GM21423 (cell line): ENCODE measurements around the gene PATL1.
A peak's percentile ranks its signal among the peaks of the same experiment; 100 is the strongest.
"Not testable (repeated sequence)": the region's sequence is repeated elsewhere in the genome, so short reads cannot be mapped to it uniquely, and the experiment has no call there.

Experiments
- ATAC-seq: cut with Tn5 transposase; IDR thresholded peaks from one replicate; pipeline ENCODE4 v1.9.1; 2021; ENCODE audit warnings: mild to moderate bottlenecking, moderate library complexity; ENCODE audit not compliant: unreplicated experiment

Gene PATL1

DNA sequence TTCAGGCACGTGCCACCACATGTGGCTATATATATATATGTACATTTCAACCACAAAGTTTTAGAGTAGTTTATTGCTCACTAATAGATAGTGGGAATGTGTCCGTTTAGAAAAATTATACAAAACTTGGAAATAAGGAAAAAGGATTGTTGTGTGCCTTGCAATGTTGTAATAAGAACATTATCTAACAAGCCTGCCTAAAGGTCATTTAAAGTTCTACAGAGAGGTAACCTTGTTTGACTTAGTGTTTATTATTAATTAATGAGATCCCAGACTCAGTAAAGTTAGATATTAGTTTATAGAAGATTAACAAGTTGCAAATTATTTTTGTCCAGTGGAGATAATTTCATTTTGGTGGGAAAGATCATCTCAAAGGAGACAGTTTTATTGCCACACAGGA, 5.5 kb upstream of the PATL1 start:
- no peak for ATAC-seq

DNA sequence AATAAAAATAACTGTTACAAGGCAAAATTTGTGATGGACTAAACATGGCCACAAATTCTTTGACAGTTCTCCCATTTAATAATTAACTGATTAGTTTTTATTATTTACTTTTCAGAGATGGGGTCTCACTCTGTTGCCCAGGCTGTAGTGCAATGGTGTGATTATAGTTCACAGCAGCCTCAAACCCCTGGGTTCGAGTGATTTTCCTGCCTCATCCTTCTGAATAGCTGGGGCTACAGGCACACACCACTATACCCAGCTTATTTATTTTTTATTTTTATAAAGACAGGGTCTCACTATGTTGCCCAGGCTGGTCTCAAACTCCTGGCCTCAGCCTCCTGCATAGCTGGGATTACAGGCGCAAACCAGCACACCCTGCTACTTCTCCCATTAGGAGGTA, 4.5 kb upstream of the PATL1 start:
- ATAC-seq = no peak

GRCh38 chr11:59671471-59671870, 2.6 kb upstream of the PATL1 start:
- ATAC-seq = no peak

GRCh38 chr11:59669611-59670009, 773 bp upstream of the PATL1 start:
- ATAC-seq = no peak

- ATAC-seq = peak; percentile 20
Observed at GRCh38 chr11:59668188-59668949, 468 bp downstream of the PATL1 start.

DNA sequence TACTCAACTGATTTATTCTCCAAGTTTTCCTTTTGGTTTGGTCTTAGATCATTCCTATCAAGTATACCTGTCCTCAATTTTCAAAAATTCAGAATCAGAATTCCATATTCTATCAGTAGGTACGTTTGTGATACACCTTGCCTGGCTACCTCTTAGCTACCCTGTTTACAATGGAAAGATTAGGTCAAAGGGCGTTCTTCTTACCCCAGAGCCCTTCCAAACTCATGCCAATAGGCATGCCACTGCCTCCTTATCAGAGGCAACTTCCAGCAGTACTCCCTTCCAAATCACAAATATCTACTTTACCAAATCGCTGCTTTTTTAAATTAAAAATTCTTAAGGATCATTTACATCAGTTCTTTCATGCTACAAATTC, 1.0 kb downstream of the PATL1 start:
- no peak for ATAC-seq

- ATAC-seq = no peak
Observed at GRCh38 chr11:59666969-59667368, 1.9 kb downstream of the PATL1 start.

- ATAC-seq = no peak
Observed at GRCh38 chr11:59660621-59661020, 8.2 kb downstream of the PATL1 start.

DNA sequence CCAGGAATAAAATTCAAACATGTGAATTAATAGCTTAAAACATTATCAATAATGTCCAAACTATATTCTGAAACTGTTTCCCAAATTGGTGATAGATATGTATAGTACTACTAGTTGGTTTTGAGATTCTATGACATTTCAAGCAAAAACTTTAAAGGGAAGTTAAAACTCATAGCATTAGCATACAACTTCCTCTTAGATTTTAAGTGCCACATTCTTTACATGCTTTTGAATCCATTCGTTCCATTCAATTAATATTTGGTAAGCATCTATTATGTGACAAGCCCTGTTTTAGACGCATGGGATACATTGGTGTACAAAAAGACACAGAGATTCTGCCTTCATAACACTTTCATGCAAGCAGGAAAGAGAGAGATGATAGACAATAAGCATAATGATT, 8.9 kb downstream of the PATL1 start:
- ATAC-seq = no peak

GRCh38 chr11:59658036-59658435, 10.8 kb downstream of the PATL1 start:
- ATAC-seq = no peak

- ATAC-seq = no peak
Observed at GRCh38 chr11:59654893-59655292, 13.9 kb downstream of the PATL1 start.

GRCh38 chr11:59647245-59647980, 21.4 kb downstream of the PATL1 start:
- no peak for ATAC-seq

DNA sequence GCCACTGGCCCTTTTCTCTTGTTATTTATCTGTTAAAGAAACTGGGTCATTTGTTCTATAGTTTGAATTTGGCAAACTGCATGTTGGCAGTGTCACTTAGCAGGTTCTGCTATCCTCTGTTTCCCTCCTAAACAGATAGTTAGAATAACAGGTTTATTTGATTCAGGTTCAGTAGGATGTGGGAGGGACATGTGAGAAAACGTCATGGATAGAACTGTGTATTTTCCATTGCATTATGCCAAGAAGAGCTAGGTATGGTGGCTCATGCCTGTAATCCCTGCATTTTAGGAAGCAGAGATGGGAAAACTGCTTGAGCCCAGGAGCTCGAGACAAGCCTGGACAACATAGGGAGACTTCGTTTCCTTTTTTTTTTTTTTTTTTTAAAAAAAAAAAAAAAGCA, 24.3 kb downstream of the PATL1 start:
- ATAC-seq = no peak

DNA sequence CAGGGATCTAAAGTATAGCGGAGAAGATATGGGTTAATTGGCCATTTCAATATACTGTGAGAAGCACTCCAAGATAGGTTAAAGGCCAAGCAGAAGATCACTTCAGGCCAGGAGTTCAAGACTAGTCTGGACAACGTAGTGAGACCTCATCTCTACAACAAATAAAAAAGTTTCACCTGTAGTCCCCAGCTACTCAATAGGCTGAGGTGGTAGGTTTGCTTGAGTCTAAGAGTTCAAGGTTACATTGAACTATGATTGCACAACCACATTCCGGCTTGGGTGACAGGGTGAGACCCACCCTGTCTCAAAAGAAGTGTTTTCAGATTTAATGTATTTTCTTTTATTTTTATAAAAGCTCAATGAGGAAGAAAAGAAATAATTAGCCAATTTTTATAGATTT, 25.4 kb downstream of the PATL1 start:
- ATAC-seq = no peak

DNA sequence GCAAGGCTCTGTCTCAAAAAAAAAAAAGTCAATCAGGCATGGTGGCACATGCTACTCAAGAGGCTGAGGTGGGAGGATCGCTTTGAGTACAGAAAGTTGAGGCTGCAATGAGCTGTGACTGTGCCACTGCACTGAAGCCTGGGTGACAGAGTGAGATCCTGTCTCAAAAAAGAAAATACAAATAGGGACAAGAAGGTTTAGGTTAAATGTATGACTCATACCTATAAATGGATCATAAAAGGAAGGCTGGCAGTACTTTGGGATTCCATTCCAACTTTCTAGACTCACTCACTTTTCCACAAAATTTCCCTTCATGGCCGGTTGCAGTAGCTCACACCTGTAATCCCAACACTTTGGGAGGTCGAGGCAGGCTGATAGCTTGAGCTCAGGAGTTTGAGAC, 27.7 kb downstream of the PATL1 start:
- ATAC-seq = no peak

GRCh38 chr11:59630493-59630892, 38.3 kb downstream of the PATL1 start:
- no peak for ATAC-seq

DNA sequence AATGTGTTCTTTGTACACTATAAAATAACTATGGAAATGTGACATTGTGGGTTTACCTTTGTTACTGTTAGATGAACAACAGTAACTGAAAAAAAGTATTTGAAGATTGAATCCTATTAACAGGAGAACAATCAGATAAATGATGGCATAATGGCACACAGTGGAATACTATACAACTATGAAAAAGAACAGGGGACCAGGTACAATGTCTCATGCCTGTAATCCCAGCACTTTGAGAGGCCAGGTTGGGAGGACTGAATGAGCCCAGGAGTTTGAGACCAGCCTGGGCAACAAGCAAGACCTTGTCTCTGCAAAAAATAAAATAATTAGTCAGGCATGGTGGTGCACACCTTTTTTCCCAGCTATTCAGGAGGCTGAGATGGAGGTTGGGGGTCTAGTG, 38.8 kb downstream of the PATL1 start:
- no peak for ATAC-seq

DNA sequence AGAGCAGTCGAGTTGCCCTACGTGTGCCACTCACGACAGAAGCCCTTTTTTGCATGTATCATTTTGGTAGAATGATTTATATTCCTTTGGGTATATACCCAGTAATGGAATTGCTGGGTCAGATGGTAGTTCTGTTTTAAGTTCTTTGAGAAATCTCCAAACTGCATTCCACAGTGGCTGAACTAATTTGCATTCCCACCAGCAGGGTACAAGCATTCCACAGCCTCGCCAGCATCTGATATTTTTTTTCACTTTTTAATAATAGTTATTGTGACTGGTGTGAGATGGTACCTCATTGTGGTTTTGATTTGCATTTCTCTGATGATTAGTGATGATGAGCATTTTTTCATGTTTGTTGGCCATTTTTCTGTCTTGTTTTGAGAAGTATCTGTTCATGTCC, 41.9 kb downstream of the PATL1 start:
- ATAC-seq = not testable (repeated sequence)

- no peak for ATAC-seq
Observed at GRCh38 chr11:59625703-59626102, 43.1 kb downstream of the PATL1 start.

GRCh38 chr11:59617876-59618275, 51.0 kb downstream of the PATL1 start:
- ATAC-seq = no peak

- no peak for ATAC-seq
Observed at GRCh38 chr11:59616396-59616982, 52.3 kb downstream of the PATL1 start.
